HTERT RPE-1 (cell line): Measurements from ENCODE around the gene PRDM8.
"Not testable (repeated sequence)": the region's sequence is repeated elsewhere in the genome, so short reads cannot be mapped to it uniquely, and the experiment has no call there.

ENCODE experiments used
- in situ Hi-C: fragments of 300-500 bp; cut with MboI; formaldehyde crosslinking; loops from 4 replicates; pipeline ENCODE4 v1.14.3; 2020; ENCODE audit warnings: low sequenced_read_pairs

The PRDM8 gene

DNA sequence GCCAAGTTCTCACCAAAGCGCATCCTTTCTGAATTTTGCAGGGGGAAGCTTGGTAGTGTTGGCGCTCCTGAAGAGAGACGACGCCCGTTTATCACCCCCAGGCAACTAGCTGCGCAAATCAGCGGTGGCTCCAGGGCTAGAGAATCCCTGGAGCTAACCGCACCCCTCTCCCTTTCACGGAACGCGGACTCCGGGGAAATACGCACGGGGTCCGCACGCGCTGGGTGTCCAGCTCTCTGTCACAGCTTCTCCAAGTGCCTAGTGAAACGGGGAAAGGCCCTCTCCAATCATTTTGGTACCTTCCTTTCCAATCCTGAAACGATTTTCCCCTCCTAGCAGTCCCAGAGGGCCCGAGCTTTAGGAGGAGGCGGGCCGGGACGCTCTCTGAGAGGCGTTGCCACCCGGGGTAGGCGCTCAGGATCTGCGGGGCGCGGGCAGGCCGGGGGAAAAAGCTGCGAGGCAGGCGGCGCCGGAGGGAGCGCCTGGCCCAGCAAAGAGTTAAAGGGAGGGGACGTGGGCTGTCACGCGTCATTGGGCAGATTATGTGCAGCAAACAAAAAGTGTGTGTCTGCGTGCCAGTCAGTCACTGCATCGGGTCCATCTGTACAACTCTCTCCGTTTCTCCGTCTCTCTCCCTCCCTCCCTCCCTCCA lies at the start of gene PRDM8:
TSS of gene PRDM8 (plus strand) at position 582 of the 652 bp plus-strand sequence. CDS start 2,578 bp downstream, outside the sequence.
- in situ Hi-C loops = no loop called here

DNA sequence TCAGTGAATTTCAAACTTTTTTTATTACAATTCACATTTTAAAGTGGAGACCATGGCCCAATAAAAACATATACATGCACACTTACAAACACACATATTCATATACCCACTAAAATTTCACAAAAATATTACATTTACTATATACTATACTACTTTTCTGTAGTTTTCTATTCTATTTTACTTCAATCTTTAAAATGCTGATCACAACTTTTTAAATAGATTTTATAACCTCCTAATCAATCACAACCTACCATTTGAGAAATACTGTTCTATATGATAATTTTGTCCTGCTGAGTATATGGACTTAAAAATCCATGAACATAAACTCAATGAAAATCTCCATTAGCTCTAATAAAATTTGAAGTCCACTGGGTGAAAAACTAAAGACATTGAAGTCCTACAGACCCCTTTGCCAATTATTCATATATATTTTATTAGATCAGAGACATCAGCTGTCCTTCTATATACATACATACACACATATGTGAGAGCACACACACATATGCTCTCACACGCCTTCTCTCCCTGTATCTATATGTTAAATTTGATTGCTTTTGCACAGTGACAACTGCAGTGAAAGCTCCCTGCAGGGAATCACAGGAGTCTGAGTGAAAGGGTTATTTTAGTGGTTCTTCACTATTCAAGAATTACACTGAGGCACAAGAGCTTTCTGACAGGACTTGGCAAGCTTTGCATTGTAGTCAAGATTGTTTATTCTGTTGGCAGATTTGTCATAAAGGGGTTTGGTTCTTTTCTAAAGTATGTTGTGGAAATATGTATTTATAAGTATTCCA lies 46.7 kb upstream of the PRDM8 start:
- in situ Hi-C loops = no loop called here

DNA sequence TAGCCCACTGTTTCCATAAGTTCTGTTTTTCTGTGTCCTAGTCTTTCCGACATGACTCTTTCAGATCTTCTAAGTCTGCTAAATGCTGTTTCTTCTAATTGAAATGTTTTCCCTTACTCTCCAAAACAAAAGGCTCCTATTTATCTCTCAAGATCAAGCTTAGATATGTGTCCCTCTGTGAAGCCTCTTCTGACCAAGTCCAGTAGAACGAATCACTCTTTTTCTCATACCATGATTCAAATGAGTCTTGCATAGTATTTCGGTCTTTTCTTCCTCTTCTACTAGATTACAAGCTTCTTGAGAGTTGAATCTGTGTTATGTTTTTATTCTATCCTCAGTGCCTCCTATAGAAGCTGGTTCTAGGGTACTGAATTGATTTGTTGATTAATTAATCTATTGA lies 45.3 kb upstream of the PRDM8 start:
- in situ Hi-C loops = no loop called here

DNA sequence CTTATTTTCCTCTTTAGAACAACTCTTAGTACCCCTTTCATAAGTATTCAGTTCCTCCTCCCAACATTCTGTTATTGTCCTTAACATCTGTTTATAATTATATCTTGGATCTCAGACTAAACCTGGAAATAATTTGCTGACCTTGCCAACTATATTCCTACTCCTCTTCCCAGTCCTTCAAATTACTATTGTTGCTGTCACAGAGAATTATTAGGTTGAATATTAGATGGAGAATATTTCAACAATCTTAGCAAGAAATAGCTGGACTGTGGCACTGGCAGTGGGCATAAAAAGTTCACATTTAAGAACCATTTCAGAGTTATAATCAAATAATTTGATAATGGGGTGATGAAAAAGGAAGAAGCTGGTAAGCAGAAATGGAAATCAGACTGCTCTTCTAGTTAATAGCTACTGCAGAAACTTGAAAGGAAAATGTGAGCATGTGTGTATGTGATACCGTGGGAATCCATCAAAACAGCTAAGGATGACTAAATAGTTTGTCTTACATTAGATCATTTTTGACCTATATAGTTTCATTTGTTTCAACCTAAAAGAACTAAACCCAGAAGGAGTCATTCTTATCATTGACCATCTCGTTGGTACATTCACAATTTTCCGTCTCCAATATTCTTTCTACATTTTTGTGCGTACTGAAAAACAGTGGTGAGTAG lies 43.3 kb upstream of the PRDM8 start:
- in situ Hi-C loops = no loop called here

DNA sequence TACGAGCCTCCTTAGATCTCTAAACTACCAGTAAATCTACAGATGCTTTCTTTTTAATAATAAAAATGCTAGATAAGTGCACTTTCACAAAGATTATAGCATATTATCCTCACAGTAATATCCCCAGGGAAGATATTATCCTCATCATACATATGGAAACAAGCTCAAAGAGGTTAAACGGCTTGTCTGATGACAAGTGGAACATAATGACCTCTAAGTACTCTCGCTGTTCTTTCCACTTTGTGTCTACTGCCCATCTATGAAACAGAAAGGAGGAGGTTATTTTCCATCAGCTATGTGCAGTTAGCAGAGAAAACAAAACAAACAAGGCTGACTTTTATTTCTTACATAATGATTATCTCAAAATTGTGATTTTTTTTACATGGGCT lies 42.8 kb upstream of the PRDM8 start:
- in situ Hi-C loops = no loop called here

DNA sequence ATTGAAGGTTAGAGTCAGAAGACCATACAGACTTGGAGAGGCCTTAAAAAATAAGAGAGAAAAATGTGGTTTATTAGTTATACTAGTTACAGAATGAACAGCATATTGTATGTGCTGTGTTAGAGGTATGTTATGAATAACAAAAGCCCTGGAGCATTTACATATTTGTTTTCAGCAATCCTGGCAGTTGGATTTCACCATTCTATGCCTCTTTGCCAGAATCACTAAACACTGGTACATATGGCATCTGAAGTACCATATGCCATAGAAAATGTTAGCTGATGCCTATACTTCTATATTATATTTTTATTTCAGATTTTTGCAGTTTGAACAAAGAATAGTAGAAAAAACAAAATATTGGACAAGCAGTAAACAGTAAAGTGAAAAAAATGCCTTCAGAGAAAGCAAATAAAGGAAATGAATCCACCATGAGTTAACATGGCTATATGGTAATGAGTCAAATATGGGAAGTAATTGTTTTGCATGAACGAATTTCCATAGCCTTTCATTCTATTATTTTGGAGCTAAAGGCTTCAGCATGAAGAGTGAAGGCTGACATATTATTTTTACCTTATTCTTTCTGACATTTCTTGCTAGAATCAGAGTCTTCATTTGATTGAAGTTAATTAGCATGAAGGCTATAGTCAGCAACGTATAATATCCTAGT lies 41.9 kb upstream of the PRDM8 start:
- in situ Hi-C loops = no loop called here

DNA sequence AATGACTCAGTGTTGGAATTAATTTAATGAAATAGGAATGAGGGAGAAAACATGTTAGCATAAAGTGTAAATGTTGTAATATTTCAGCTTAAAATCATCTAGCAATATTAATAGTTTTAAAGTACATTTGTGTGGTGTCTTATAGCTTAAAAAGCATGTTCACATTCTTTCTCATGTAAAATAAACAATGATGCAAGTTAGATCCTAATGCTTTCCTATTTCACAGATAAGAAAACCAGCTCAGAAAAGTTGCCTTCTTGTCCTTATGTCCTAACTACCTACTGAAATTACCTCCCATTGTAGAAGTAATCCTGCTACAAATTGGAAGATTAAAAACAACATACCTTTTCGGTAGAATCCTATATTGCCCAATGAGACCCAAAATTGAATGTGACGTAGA lies 40.9 kb upstream of the PRDM8 start:
- in situ Hi-C loops = no loop called here

DNA sequence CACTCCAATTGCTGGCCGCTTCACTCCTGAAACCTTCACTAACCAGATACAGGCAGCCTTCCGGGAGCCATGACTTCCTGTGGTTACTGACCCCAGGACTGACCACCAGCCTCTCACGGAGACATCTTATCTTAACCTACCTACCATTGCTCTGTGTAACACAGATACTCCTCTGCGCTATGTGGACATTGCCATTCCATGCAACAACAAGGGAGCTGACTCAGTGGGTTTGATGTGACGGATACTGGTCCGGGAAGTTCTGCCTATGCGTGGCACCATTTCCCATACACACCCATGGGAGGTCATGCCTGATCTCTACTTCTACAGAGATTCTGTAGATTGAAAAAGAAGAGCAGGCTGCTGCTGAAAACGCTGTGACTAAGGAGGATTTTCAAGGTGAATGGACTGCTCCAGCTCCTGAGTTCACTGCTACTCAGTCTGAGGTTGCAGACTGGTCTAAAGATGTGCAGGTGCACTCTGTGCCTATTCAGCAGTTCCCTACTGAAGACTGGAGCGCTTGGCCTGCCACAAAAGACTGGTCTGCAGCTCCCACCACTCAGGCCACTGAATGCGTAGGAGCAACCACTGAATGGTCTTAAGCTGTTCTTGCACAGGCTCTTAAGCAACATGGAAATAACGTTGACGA lies 35.8 kb upstream of the PRDM8 start:
- in situ Hi-C loops = no loop called here

DNA sequence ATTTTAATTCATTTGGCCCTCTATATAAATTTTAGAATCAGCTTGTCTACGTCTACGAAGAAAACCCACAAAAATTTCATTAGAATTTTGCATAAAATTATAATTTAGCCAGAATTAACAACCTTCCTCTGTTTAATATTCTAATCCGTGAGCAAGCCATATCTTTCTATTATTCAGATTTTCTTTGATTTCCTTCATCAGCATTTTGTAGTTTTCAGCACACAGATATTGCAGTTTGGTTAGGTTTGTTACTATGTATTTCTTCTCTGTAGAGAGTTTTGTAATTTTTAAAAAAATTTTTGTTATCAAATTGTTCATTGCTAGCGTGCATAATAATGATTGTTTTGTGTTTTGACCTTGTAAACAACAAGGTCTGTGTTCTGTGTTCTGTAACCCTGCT lies 34.9 kb upstream of the PRDM8 start:
- in situ Hi-C loops = no loop called here

DNA sequence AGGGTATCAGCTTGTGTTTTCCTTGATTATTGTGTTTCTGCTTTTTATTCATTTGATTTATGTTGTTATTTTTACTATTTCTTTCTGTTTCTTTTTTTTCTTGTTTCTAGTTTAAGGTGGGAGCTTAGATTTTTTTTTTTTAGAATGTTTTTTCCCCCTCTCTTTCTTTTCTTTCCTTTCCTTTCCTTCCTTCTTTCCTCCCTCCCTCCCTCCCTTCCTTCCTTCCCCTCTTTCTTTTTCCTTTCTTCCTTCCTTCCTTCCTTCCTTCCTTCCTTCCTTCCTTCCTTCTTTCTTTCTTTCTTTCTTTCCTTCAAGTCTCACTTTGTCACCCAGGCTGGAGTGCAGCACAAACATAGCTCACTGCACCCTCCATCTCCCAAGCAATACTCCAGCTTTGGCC lies 31.4 kb upstream of the PRDM8 start:
- in situ Hi-C loops = no loop called here

DNA sequence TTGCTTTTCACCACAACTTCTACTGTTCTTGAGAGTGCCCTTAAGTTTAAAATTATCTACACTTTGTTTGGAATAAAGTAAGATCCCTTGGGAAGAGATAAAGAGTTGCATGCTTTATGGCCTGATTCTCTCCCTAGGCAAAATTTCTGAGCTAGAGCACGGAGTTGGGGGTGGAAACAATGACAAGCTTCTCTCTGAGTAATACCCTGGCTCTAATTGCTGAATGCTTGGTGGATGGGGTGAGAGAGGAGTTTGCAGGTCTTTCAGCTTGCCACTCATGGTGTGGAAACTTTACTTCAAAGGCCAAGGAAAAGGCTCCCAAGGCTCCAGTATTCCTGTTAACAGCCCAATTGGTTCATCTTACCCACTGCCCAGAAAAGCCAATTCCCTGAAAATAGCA lies 26.1 kb upstream of the PRDM8 start:
- in situ Hi-C loops = no loop called here

DNA sequence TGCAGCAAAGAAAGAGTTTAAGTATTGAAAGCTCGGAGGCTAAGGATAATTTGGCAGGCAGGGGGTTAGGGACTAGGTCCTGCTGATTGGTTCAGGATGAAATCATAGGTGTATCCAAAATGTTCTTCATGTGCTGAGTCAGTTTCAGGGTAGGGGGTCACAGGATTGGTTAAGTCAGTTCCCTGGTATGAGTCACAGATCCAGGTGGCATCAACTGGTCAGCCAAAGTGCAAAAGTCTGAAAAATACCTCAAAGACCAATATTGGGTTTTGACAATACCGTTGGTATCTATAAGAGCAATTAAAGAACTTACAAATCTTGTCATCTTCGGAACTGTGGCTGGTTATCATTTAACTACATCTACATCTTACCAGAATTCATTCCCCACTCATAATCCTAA lies 25.6 kb upstream of the PRDM8 start:
- in situ Hi-C loops = no loop called here

DNA sequence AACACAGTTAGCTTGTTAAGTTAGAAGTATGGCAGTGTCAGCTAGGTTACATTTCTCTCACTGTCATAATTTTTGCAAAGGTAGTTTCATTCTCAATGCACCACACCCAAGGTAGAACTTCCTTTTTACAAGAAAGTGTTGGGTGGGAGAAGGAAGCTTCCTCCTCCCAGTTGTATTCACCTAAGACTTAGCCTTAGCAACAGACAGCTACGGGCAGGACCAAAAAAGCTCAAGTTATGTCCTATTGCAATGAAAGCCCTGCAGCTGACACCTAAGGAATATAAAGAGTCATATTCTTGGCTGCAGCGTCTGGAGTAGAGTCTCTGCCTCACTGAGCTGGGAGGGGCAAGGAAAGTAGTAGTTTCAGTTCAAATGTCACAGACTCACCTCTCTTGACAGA lies 25.1 kb upstream of the PRDM8 start:
- in situ Hi-C loops = no loop called here

DNA sequence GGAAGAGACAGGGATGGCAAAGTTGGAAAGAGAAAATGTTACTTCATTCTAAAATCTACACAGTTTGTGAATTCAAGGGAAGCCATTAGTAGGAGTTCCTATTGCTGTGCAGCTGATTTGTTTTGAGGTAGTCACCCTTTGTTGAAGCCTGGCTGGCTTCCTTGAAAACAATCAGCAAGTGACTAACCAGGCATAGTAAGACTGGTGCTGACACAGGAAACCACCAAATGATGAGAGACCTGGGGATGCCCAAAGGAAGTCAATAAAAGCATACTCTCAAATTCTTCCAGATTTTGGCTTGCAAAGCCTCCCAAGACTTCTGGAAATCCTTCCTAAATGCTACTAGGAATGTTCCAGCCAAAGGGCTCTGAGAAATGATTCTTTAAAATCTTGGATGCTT lies 23.9 kb upstream of the PRDM8 start:
- in situ Hi-C loops = no loop called here

DNA sequence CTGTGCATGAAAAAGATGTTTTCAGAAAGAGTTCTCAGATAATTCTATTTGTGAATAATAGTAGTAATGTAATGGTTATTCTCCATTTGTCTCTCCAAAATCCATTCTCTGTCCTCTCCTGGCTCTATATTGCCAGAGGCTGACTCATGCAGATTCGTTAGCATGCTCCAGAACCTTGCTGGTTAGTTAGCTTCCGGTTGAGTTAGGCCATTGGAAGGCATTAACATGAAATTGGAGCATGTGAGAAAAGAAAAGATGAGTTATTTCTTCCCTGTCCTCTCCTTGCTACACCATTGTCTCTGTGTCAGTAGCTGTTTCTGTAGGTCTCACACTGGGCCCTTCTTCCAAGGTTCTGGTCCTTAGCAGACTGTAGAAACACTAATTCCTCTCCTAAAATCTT lies 23.5 kb upstream of the PRDM8 start:
- in situ Hi-C loops = no loop called here

DNA sequence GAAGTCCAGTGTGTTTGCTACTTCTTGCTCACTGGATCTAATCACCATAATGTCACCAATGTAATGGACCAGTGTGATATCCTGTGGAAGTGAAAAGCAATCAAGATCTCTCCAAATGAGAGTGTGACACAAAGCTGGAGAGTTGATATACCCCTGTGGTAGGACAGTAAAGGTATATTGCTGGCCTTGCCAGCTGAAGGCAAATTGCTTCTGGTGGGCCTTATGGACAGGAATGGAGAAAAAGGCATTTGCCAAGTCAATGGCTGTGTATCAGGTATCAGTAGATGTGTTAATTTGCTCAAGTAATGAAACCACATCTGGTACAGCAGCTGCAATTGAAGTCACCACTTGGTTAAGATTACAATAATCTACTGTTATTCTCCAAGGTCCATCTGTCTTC lies 19.5 kb upstream of the PRDM8 start:
- in situ Hi-C loops = not testable (repeated sequence)

DNA sequence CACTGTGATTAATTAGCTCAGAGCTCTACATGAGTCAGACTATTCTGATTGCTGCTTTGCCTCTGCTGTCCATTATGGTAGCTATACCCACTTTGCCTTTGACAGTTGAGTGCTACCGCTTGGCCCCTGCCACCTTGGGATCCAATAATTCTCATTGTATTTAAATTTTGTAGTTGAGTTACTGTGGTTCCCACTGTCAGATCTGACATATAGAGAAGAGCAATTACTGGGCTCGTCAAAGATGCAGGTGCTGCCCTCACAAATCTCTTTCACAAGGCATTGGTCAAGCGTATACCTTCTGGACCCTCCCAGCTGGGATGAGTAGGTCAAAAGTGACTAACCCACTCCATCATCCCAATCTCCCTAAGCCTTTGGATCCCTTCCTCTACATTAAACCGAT lies 18.3 kb upstream of the PRDM8 start:
- in situ Hi-C loops = no loop called here

DNA sequence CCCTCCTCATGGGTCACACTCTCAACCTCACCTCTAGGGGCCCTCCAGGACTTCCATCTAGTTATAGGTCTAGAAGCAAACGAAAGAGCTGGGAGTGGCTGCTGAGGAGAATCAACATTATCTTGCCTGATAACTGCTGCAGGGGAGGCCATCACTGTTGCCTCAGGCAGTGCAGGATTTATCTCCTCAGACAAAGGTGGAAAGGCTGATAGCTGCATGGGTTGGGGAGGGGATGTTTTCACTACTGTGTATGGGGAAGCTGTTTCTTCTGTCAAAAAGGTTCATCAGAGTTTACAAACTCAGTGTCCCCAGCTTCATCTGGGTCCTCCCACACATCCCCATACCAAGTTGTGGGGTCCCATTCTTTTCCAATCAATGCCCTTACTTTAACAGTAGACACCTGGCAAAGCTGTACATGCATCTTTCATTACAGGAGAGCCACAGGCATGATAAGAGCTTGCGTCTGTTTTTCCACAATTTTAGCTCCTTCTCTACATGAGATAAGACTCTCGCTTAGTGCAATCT lies 17.6 kb upstream of the PRDM8 start:
- in situ Hi-C loops = no loop called here

DNA sequence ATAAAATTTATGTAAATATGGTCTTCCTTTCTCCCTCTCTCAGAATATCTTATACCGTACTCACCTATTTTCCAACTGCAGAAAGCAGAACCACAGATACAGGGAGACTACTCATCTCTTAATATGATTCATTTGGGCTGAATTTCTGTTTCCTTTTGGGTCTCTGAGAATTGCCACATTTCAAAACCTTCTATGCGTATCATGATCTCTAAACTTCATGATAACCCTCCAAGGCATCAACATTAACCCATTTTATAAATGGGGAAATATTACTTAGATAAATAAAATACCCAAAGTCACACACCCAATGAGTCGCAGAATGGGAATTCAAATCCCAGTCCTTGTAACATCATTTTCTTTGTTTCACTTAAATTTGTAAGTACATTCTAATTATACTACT lies 16.6 kb upstream of the PRDM8 start:
- in situ Hi-C loops = no loop called here

DNA sequence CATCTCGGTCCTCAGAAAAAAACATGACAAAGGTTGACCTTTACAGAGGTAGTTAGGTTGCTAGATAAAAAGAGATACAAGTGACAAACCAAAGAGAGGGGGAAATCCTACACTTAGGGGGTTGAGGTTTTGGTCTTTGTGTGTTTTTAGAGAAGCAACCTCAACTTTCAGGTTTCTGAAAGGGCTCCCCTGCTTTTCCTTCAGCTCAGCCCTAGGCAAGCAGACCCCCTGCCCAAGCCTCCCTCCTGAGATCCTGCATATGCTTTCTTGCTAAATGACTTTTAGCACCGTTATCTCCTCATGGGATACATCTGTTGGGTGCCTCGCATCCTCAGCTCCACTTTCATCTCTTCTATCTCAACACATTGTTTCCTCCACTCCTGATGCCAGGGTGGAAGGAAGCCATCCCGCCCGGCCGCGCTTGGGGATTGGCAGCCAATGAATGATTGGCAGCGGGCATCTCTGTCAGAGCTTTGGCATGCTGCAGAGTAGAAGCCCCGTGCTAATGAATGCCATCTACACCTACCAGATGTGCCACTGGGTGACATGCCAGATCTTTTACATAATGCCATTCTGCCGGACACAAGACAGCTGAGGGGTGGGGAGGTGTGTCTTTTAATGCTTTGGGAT lies 15.0 kb upstream of the PRDM8 start:
- in situ Hi-C loops = no loop called here
